ENCODE measurements around the gene HEMGN.

Gene HEMGN

GRCh38 chr9:97938081-97938644 lies at the start of gene HEMGN:
Gene HEMGN, minus strand, starts transcription at chr9:97938172. Its CDS starts 36 bp downstream, at chr9:97938136.
- TF ChIP-seq CTCF (conservative IDR thresholded peaks at IDR 0.05; ENCODE audit: low read depth, low read length) = no peak
- DNase-seq (ENCODE audit: low read depth) = no peak

GRCh38 chr9:97987487-97987886 lies 49.5 kb upstream of the HEMGN start:
- no peak overlapping the region for H3K4me3 ChIP-seq (ENCODE audit: low read depth, low read length)
- DNase-seq (ENCODE audit: low read depth) = no peak
- no peak for TF ChIP-seq CTCF (conservative IDR thresholded peaks at IDR 0.05; ENCODE audit: low read depth, low read length)

More at GRCh38 chr9:97938081-97938644, at the start of gene HEMGN:
- H3K4me3 ChIP-seq (ENCODE audit: low read depth, low read length) = no peak within 1 kb of the TSS

- peak overlapping the region; percentile 88 for H3K4me3 ChIP-seq (ENCODE audit: low read depth, low read length)
- TF ChIP-seq CTCF (conservative IDR thresholded peaks at IDR 0.05; ENCODE audit: low read depth, low read length) = no peak
- peak; percentile 27 for DNase-seq (ENCODE audit: low read depth)
Measured at GRCh38 chr9:97985058-97985861, 47.3 kb upstream of the HEMGN start.

GRCh38 chr9:97984188-97985057 lies 46.5 kb upstream of the HEMGN start:
- H3K4me3 ChIP-seq (ENCODE audit: low read depth, low read length) = peak overlapping the region; percentile 88
- peak; percentile 81 for DNase-seq (ENCODE audit: low read depth)
- TF ChIP-seq CTCF (conservative IDR thresholded peaks at IDR 0.05; ENCODE audit: low read depth, low read length) = no peak

GRCh38 chr9:97983589-97984187 lies 45.7 kb upstream of the HEMGN start:
- no peak for TF ChIP-seq CTCF (conservative IDR thresholded peaks at IDR 0.05; ENCODE audit: low read depth, low read length)
- DNase-seq (ENCODE audit: low read depth) = peak; percentile 44
- peak overlapping the region; percentile 88 for H3K4me3 ChIP-seq (ENCODE audit: low read depth, low read length)

- peak within 1 kb of the TSS; percentile 88 for H3K4me3 ChIP-seq (ENCODE audit: low read depth, low read length)
- peak; percentile 92 for DNase-seq (ENCODE audit: low read depth)
- TF ChIP-seq CTCF (conservative IDR thresholded peaks at IDR 0.05; ENCODE audit: low read depth, low read length) = peak; percentile 69
Measured at GRCh38 chr9:97982683-97983588, 45.0 kb upstream of the HEMGN start, which contains the start of gene ANP32B. Gene ANP32B, plus strand, starts transcription at chr9:97983341. Its CDS starts 215 bp downstream, at chr9:97983556.
